Heart left ventricle (tissue), 13 donors: ENCODE results near the gene BNIP1.

ENCODE experiments used
- CTCF ChIP-seq, 12 donors: fragments of 200-600 bp; sonication (generic) in 4 of 12; IDR thresholded peaks; one replicate each; pipeline versions ENCODE4 v1.5.0 to v1.8.0; 2018 to 2022; ENCODE audit warnings: antibody characterized with exemption in 12 of 12, mild to moderate bottlenecking in 5 of 12
- POLR2A ChIP-seq, 2 donors: fragments of 450-650 bp; IDR thresholded peaks; one replicate each; pipeline ENCODE4 v1.6.1; 2017; ENCODE audit warnings: antibody characterized with exemption in 2 of 2, mild to moderate bottlenecking in 2 of 2, moderate library complexity in 2 of 2
- donor health status: ischemic (EF 13 %, LVEDD 7.1; RV severe dilation, severe dysfunction).
- donor health status: DM: no; HTN: yes; CAD: no.
- donor health status: DM: no; HTN: no; CAD: no.
- donor health status: ischemic (EF 25% LVEDD 6.9; RV normal size, moderate dysfunction).
- donor health status: ischemic (EF 25% LVEDD 5.7; RV mildly dilated, moderate dysfunction).
- donor health status: ischemic (EF 35%, LVEDD 5.7; RV mildly dilated, moderate dysfunction).
- donor health status: nonischemic (EF 11% LVEDD 7.7; RV severe dilation, severe dysfunction).
- donor health status: DM: yes; HTN: yes; CAD: no.
- donor health status: PGD.
- donor health status: ischemic (EF 29% LVEDD 5.4; RV normal size, mild dysfunction).
- donor health status: nonischemic (EF 23%, LVEDD 6.1; RV moderate dilation, normal function).

- TF ChIP-seq CTCF (IDR thresholded peaks at IDR 0.05) (no peak), POLR2A (IDR thresholded peaks at IDR 0.05) (no peak)
Observed at GRCh38 chr5:173180331-173180730, 36.0 kb downstream of the BNIP1 start.
